HCEC 1CT (cell line): ENCODE data around the gene CATSPERD.

Experiments used
- DNase-seq: peaks from one replicate; pipeline ENCODE4 v3.0.0-alpha.2; 2017

The CATSPERD gene

DNA sequence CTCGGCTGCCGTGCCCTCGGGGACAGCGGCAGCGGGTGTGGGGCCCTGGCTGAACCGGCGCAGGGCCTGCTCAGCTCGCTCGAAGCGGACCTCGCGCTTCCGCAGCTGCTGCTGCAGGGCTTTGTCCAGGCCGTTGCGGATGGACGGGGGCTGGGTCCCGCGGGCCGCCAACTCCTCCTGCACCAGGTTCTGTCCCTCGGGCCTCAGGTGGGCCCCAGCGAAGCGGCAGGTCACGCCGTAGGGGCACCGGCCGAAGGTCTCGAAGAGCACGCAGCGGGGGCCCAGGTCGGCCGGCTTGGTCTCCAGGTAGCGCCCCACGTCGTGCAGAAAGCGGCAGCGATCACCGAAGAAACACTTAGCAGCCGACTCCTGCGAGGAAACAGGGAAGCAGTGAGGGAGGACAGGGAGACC is 68.9 kb downstream of the CATSPERD start:
- DNase-seq = no peak

DNA sequence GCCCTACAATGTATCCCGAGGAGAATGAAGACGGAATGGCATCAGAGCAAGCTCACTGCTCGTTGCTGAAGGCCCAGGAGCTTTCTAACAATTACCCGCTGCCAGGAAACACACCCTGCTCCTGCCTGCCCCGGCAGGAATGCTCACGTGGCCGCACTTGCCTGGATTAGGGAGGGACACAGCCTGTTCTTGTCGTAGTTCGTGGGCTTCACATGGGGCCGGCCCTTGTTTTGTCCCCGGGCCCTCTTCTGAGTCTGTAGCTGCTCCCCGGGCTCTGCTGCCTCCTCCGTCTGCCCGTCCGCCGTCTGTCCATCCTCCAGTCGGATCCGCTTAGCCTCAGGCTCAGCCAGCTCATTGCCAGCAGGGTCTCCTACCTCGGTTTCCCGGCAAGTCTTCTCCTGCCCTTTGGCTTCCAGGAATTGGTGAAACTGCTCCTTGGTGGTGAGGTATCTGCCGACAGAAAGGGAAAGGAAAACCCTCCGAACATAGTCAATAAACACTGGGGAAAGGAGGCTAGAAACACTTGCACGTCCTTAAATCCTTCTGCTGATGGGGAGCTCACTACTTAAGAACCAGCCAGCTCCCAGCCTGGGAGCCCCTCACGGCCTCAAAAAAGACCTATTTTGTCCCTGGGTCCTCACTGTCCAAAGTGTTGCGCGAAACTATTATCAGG is 69.6 kb downstream of the CATSPERD start:
- DNase-seq = no peak

DNA sequence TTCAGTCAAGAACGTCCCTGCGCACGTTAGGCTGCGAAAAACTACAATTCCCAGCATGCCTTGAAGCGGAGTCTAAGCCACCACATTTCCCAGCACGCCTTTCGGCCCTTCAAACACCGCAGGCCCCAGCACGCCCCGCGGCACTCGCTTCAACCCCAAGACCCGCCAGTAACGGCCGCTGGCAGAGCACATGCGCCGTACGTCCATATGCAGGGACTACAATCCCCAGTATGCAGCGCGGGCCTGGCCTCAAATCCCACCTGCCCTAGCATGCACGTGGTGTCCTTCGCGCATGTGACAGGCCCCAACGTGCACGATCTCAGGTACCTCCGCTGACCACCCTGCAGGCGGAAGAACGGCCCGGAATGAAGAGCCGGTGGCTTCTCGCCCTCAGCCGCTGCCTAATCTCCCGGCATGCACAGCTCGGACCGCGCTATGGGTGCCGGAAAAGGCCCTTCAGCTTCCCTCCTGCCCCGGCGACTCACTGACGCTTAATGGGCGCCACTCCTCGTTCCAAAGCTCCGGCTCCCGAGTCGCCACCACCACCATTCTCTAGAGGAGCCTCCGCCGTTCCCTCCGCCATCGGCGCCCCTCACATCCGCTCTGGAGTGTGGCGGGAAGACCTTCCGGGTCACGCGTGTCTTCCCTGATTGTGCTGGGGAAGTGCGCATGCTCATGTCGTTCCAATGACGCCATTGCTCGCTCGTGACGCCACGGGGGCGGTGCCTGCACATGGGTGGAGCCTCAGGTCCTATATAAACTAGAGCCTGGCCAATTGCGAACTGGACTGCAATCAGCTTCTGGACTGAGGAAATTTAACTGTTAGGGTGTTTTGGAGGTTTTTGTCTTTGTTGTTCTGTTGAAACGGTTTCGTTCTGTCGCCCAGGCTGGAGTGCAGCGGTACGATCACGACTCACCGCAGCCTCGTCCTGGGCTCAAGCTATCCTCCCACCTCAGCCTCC is 70.4 kb downstream of the CATSPERD start, which contains the start of gene DUS3L:
DUS3L (minus strand) TSS at position 605 of the 962 bp plus-strand sequence; CDS start at position 583, 22 bp downstream.
- peak; percentile 97 for DNase-seq

DNA sequence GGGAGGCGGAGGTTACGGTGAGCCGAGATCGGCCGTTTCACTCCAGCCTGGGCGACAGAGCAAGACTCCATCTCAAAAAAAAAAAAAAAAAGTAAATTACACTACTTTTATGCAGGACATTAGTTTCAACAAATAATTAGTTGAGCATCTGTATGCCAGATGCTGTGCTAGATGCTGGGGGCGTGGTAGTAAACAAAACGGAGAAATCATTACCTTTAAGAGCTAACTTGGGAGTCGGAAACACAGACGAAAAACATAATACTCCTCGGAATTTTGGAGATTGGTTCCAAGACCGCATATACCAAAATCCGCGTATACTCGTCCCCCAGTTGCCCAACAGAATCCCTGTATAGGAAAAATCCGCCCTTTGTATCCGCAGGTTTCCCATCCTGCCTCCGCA is 71.8 kb downstream of the CATSPERD start:
- no peak for DNase-seq

GRCh38 chr19:5793188-5793587 is 72.8 kb downstream of the CATSPERD start:
- no peak for DNase-seq

DNA sequence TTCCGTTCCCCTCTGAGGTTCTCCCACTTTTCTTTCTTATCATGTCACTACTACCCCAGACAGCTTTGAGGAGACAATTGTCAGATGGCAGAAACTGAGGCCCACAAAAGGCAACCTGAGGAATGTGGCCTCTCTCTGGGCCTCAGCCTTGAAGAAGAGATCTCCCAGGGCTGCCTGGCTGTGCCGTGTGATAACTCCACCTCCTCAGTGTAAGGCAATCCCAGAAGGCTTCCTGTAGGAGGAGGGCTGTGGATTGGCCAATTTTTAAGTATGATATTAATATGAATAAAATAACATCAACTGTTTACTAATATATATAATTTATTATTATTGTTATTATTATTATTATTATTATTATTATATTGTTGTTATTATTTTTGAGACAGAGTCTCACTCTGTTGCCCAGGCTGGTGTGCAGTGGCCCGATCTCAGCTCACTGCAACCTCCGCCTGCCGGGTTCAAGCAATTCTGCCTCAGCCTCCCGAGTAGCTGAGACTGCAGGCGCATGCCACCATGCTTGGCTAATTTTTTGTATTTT is 75.0 kb downstream of the CATSPERD start:
- no peak for DNase-seq

GRCh38 chr19:5798244-5798643 is 77.8 kb downstream of the CATSPERD start:
- DNase-seq = no peak

GRCh38 chr19:5799247-5800241 is 79.1 kb downstream of the CATSPERD start:
- DNase-seq = no peak

GRCh38 chr19:5800361-5801270 is 80.2 kb downstream of the CATSPERD start:
- DNase-seq = no peak

DNA sequence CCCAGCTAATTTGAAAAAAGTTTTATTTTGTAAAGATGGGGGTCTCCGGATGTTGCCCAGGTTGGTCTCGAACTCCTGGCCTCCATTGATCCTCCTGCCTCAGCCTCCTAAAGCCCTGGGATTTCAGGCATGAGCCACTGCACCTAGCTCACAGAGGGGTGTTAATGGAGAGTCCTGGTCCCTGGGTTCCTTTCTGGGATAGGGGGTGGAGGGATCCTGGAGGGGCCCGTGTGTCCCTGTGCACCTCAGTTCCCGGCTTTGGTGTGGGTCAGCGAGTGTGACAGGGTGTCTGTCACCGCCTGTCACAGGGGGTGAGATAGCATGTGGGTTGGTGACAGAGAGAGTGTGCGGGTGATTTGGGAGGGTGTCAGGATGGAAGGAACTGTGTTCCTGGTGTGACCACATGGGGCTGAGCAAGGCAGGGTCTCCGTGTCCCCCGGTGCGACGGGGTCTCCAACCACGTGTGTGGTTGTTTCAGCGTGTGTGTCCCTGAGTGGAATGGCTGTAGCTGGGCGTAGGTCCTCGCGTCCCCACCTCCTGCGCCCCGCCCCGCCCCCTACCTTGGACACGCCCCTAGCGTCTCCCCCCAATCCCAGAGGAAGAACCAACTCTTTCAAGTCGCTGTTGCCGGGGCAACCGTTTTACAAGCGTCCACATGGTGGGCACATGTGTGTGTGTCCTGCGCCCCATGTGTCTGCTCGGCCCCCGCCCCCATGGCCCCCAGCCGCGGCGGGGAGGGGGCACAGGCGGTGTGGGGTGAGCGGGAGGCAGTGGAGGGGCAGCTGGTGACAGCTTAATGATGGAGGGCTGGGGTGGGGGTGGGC is 81.6 kb downstream of the CATSPERD start:
- no peak for DNase-seq

- DNase-seq = no peak
These were observed 83.0 kb downstream of the CATSPERD start for GRCh38 chr19:5803441-5803751.

DNA sequence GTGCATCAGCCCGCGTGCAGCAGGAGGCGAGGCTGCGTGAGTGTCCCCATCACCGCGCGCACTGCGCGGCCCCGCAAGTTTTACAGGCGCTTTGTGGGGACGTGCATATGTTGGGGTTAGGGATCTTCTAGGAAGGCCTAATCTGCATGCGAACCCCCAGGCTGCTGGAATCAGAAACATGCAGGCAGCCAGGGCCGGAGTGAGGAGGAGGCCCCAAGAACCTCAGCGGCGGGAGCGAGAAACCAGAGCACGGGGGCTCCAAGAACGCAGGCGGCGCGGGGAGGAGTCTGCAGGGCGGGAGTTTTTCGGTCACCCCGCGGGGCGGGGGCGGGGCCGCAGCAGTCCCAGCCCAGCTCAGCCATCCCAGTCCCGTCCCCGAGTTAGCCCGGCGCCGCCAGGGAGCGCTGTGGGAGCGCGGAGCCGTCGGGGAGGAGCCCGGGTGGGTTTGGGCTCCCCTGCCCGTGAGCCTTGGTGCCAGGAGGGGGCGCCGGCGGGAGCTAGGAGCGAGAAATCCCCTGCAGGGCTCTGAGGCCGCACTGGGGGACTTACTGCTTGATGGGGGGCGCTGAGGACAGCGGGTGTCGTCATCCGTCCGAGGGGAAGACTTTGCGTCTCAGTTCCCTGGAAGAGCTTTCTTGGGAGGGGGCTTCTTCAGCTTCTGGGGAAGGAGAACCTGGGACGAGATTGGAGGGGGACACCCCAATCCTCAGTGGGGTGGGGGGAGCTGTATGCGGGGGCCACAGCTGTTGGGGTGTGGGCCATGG is 83.5 kb downstream of the CATSPERD start:
- DNase-seq = peak; percentile 76

- no peak for DNase-seq
These were observed 84.4 kb downstream of the CATSPERD start, which contains the start of gene NRTN for GRCh38 chr19:5804516-5805461. Gene NRTN, plus strand, starts transcription at chr19:5805067. Its CDS starts 19,099 bp downstream, at chr19:5824166.

DNA sequence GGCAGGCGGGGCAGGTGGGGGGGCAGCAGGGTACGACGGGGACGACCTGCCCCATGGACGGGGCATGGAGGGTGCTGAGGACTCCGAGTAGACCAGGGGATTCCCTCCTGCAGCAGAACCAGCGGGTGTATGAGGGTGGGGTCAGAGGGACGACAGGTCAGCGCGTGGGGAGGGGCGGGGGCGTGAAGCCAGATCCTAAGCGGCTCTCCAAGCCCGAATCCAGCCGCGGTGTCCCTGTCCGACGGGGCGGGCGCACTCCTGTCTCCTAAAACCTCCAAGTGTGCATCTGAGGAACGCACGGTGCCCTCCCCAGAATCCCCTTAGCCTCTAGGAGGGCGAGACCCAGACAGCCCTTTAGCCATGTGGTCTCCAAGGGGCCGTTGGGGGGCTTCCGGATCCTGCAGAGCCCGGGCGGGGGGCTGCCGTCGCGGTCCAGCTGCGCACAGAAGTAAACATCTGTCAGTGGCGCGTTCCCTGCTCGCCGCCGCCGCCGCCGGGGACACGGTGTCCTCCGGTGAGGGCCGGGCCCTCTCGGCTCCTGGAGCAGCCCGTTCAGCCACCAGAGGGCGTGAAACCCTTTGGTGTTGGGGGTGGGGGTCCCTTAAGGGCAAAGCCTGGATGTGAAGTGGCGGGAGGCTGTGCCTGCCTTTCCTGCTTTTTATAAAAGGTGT is 85.2 kb downstream of the CATSPERD start:
- no peak for DNase-seq

GRCh38 chr19:5806133-5806489 is 85.7 kb downstream of the CATSPERD start:
- DNase-seq = no peak

DNA sequence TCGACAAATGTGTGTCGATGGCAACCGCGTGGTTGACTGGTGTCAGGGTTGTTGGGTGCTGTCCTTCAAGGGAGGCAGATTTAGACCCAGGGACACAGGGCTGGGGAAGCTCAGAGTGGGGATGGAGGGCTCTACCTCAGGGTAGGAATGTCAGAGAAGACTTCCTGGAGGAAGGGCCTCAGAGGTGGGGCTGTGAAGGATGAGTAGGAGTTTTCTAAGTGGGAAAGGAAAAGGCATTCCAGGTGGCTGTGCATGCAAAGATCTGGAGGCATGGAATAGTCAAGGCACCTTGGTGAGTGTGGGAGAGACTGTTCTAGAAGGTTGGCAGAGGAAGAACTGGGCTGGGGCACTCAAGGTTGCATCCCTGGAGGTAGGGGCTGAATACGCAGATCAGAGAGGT is 86.5 kb downstream of the CATSPERD start:
- DNase-seq = no peak

GRCh38 chr19:5808120-5808816 is 87.8 kb downstream of the CATSPERD start:
- DNase-seq = no peak
